ENCODE data around the gene BOLA1. TPM values are rescaled to one million over a fixed set of nuclear protein-coding genes. Genes with fewer than 3 reads are reported as not detected.
A peak's percentile ranks its signal among the peaks of the same experiment; 100 is the strongest.

BOLA1 gene
- total RNA-seq, 1 experiment from 2014 or later, result 1.2 TPM

- Histone ChIP-seq H3K27me3 (ENCODE audit: low read length) (no peaks in the 10 kb centered on the region), H3K9me3 (ENCODE audit: low read length) (no peaks in the 10 kb centered on the region), H3K9me2 (replicated peaks; ENCODE audit: insufficient read depth, low read length) (no peaks in the 10 kb centered on the region), H2AFZ (ENCODE audit: low read length) (no peak overlapping the region), H3K9ac (ENCODE audit: low read length) (no peak overlapping the region), H3K4me3 (ENCODE audit: low read length) (no peak overlapping the region), H3K36me3 (ENCODE audit: insufficient read depth, low read length) (peaks cover 42% of the 10 kb centered on the region), H4K20me1 (ENCODE audit: insufficient read depth, low read depth, low read length) (peaks cover 19% of the 10 kb centered on the region), H3K27ac (ENCODE audit: low read length) (no peak overlapping the region), H3K79me2 (ENCODE audit: low read length) (peaks cover 17% of the 10 kb centered on the region), H3K4me2 (ENCODE audit: low read depth, low read length, poor library complexity, severe bottlenecking) (no peak overlapping the region), H3K4me1 (ENCODE audit: low read length) (peaks cover 16% of the 10 kb centered on the region)
- DNase-seq, result no peak
Measured at GRCh38 chr1:149923626-149924025, 24.3 kb downstream of the BOLA1 start.

GRCh38 chr1:149925345-149925744 is 26.0 kb downstream of the BOLA1 start:
- Histone ChIP-seq H3K27me3 (ENCODE audit: low read length) (no peaks in the 10 kb centered on the region), H3K9me3 (ENCODE audit: low read length) (no peaks in the 10 kb centered on the region), H3K4me3 (ENCODE audit: low read length) (no peak overlapping the region), H3K9ac (ENCODE audit: low read length) (no peak overlapping the region), H3K4me2 (ENCODE audit: low read depth, low read length, poor library complexity, severe bottlenecking) (no peak overlapping the region), H4K20me1 (ENCODE audit: insufficient read depth, low read depth, low read length) (peaks cover 19% of the 10 kb centered on the region), H3K27ac (ENCODE audit: low read length) (no peak overlapping the region), H3K4me1 (ENCODE audit: low read length) (peaks cover 21% of the 10 kb centered on the region), H3K79me2 (ENCODE audit: low read length) (peaks cover 17% of the 10 kb centered on the region), H2AFZ (ENCODE audit: low read length) (no peak overlapping the region), H3K9me2 (replicated peaks; ENCODE audit: insufficient read depth, low read length) (no peaks in the 10 kb centered on the region), H3K36me3 (ENCODE audit: insufficient read depth, low read length) (peaks cover 42% of the 10 kb centered on the region)
- no peak for DNase-seq

- H3K4me3 ChIP-seq (ENCODE audit: low read length), result no peak overlapping the region
- H3K9ac ChIP-seq (ENCODE audit: low read length), result no peak overlapping the region
- no peaks in the 10 kb centered on the region for H3K9me2 ChIP-seq (replicated peaks; ENCODE audit: insufficient read depth, low read length)
- no peak overlapping the region for H3K4me2 ChIP-seq (ENCODE audit: low read depth, low read length, poor library complexity, severe bottlenecking)
- H3K4me1 ChIP-seq (ENCODE audit: low read length), result peaks cover 21% of the 10 kb centered on the region
- H2AFZ ChIP-seq (ENCODE audit: low read length), result no peak overlapping the region
- H3K36me3 ChIP-seq (ENCODE audit: insufficient read depth, low read length), result peaks cover 42% of the 10 kb centered on the region
- H3K9me3 ChIP-seq (ENCODE audit: low read length), result no peaks in the 10 kb centered on the region
- H3K79me2 ChIP-seq (ENCODE audit: low read length), result peaks cover 17% of the 10 kb centered on the region
- no peak overlapping the region for H3K27ac ChIP-seq (ENCODE audit: low read length)
- no peaks in the 10 kb centered on the region for H3K27me3 ChIP-seq (ENCODE audit: low read length)
- no peak for DNase-seq
- H4K20me1 ChIP-seq (ENCODE audit: insufficient read depth, low read depth, low read length), result peaks cover 19% of the 10 kb centered on the region
Measured at GRCh38 chr1:149925751-149926150, 26.4 kb downstream of the BOLA1 start.

- Histone ChIP-seq H3K9me2 (replicated peaks; ENCODE audit: insufficient read depth, low read length) (no peaks in the 10 kb centered on the region), H3K4me3 (ENCODE audit: low read length) (peak overlapping the region; percentile 74), H3K4me1 (ENCODE audit: low read length) (peaks cover 21% of the 10 kb centered on the region), H3K79me2 (ENCODE audit: low read length) (peaks cover 17% of the 10 kb centered on the region), H3K9ac (ENCODE audit: low read length) (peak overlapping the region; percentile 94; the same call in 1 of the 2 replicates), H3K4me2 (ENCODE audit: low read depth, low read length, poor library complexity, severe bottlenecking) (peak overlapping the region; percentile 97), H3K27me3 (ENCODE audit: low read length) (no peaks in the 10 kb centered on the region), H3K36me3 (ENCODE audit: insufficient read depth, low read length) (peaks cover 42% of the 10 kb centered on the region), H3K9me3 (ENCODE audit: low read length) (no peaks in the 10 kb centered on the region), H3K27ac (ENCODE audit: low read length) (no peak overlapping the region), H2AFZ (ENCODE audit: low read length) (no peak overlapping the region), H4K20me1 (ENCODE audit: insufficient read depth, low read depth, low read length) (peaks cover 19% of the 10 kb centered on the region)
- DNase-seq, result no peak
Measured at GRCh38 chr1:149926296-149926695, 26.9 kb downstream of the BOLA1 start.

- peak overlapping the region; percentile 97 for H3K4me2 ChIP-seq (ENCODE audit: low read depth, low read length, poor library complexity, severe bottlenecking)
- H3K9me3 ChIP-seq (ENCODE audit: low read length), result no peaks in the 10 kb centered on the region
- peaks cover 19% of the 10 kb centered on the region for H4K20me1 ChIP-seq (ENCODE audit: insufficient read depth, low read depth, low read length)
- peaks cover 17% of the 10 kb centered on the region for H3K79me2 ChIP-seq (ENCODE audit: low read length)
- no peaks in the 10 kb centered on the region for H3K27me3 ChIP-seq (ENCODE audit: low read length)
- H2AFZ ChIP-seq (ENCODE audit: low read length), result no peak overlapping the region
- H3K9ac ChIP-seq (ENCODE audit: low read length), result peak overlapping the region; percentile 94
- peaks cover 42% of the 10 kb centered on the region for H3K36me3 ChIP-seq (ENCODE audit: insufficient read depth, low read length)
- no peak overlapping the region; the same call in 1 of the 2 replicates for H3K27ac ChIP-seq (ENCODE audit: low read length)
- peaks cover 21% of the 10 kb centered on the region for H3K4me1 ChIP-seq (ENCODE audit: low read length)
- H3K9me2 ChIP-seq (replicated peaks; ENCODE audit: insufficient read depth, low read length), result no peaks in the 10 kb centered on the region
- DNase-seq, result no peak
- H3K4me3 ChIP-seq (ENCODE audit: low read length), result peak overlapping the region; percentile 74
Measured at GRCh38 chr1:149927056-149927562, 27.7 kb downstream of the BOLA1 start.

GRCh38 chr1:149927563-149928400 is 28.4 kb downstream of the BOLA1 start, which contains the start of gene SF3B4:
SF3B4 (minus strand) TSS chr1:149927803; CDS start chr1:149927759, 44 bp downstream.
- peak within 1 kb of the TSS; percentile 74 for H3K4me3 ChIP-seq (ENCODE audit: low read length)
- peaks cover 21% of the 10 kb centered on the region for H3K4me1 ChIP-seq (ENCODE audit: low read length)
- H3K79me2 ChIP-seq (ENCODE audit: low read length), result peaks cover 17% of the 10 kb centered on the region

GRCh38 chr1:149928401-149928724 is 29.0 kb downstream of the BOLA1 start:
- H3K4me1 ChIP-seq (ENCODE audit: low read length), result peaks cover 21% of the 10 kb centered on the region
- peaks cover 19% of the 10 kb centered on the region for H4K20me1 ChIP-seq (ENCODE audit: insufficient read depth, low read depth, low read length)
- H3K27me3 ChIP-seq (ENCODE audit: low read length), result no peaks in the 10 kb centered on the region
- peak overlapping the region; percentile 94 for H3K9ac ChIP-seq (ENCODE audit: low read length)
- H2AFZ ChIP-seq (ENCODE audit: low read length), result no peak overlapping the region
- peaks cover 32% of the 10 kb centered on the region for H3K36me3 ChIP-seq (ENCODE audit: insufficient read depth, low read length)
- H3K4me2 ChIP-seq (ENCODE audit: low read depth, low read length, poor library complexity, severe bottlenecking), result peak overlapping the region; percentile 97
- peak overlapping the region; percentile 74 for H3K4me3 ChIP-seq (ENCODE audit: low read length)
- H3K27ac ChIP-seq (ENCODE audit: low read length), result peak overlapping the region; percentile 93
- no peaks in the 10 kb centered on the region for H3K9me3 ChIP-seq (ENCODE audit: low read length)
- DNase-seq, result no peak
- H3K9me2 ChIP-seq (replicated peaks; ENCODE audit: insufficient read depth, low read length), result no peaks in the 10 kb centered on the region
- H3K79me2 ChIP-seq (ENCODE audit: low read length), result peaks cover 17% of the 10 kb centered on the region

More at GRCh38 chr1:149927563-149928400, 28.4 kb downstream of the BOLA1 start, which contains the start of gene SF3B4:
- DNase-seq, result peak; percentile 98
- H3K4me2 ChIP-seq (ENCODE audit: low read depth, low read length, poor library complexity, severe bottlenecking), result peak within 1 kb of the TSS; percentile 97
- H3K9me3 ChIP-seq (ENCODE audit: low read length), result no peaks in the 10 kb centered on the region
- H2AFZ ChIP-seq (ENCODE audit: low read length), result no peak within 1 kb of the TSS
- H3K36me3 ChIP-seq (ENCODE audit: insufficient read depth, low read length), result peaks cover 38% of the 10 kb centered on the region
- H4K20me1 ChIP-seq (ENCODE audit: insufficient read depth, low read depth, low read length), result peaks cover 19% of the 10 kb centered on the region
- peak within 1 kb of the TSS; percentile 93 for H3K27ac ChIP-seq (ENCODE audit: low read length)
- peak within 1 kb of the TSS; percentile 94 for H3K9ac ChIP-seq (ENCODE audit: low read length)
- H3K9me2 ChIP-seq (replicated peaks; ENCODE audit: insufficient read depth, low read length), result no peaks in the 10 kb centered on the region
- no peaks in the 10 kb centered on the region for H3K27me3 ChIP-seq (ENCODE audit: low read length)

- Histone ChIP-seq H3K36me3 (ENCODE audit: insufficient read depth, low read length) (peaks cover 17% of the 10 kb centered on the region), H2AFZ (ENCODE audit: low read length) (no peak overlapping the region), H3K9ac (ENCODE audit: low read length) (no peak overlapping the region), H3K27me3 (ENCODE audit: low read length) (no peaks in the 10 kb centered on the region), H3K4me1 (ENCODE audit: low read length) (peaks cover 21% of the 10 kb centered on the region), H3K4me3 (ENCODE audit: low read length) (no peak overlapping the region), H3K79me2 (ENCODE audit: low read length) (peaks cover 17% of the 10 kb centered on the region), H3K4me2 (ENCODE audit: low read depth, low read length, poor library complexity, severe bottlenecking) (no peak overlapping the region), H3K9me2 (replicated peaks; ENCODE audit: insufficient read depth, low read length) (no peaks in the 10 kb centered on the region), H4K20me1 (ENCODE audit: insufficient read depth, low read depth, low read length) (peaks cover 13% of the 10 kb centered on the region), H3K27ac (ENCODE audit: low read length) (no peak overlapping the region), H3K9me3 (ENCODE audit: low read length) (no peaks in the 10 kb centered on the region)
- DNase-seq, result no peak
Measured at GRCh38 chr1:149929856-149930255, 30.5 kb downstream of the BOLA1 start.
